ENCODE measurements around the gene HOPX.

HOPX gene

DNA sequence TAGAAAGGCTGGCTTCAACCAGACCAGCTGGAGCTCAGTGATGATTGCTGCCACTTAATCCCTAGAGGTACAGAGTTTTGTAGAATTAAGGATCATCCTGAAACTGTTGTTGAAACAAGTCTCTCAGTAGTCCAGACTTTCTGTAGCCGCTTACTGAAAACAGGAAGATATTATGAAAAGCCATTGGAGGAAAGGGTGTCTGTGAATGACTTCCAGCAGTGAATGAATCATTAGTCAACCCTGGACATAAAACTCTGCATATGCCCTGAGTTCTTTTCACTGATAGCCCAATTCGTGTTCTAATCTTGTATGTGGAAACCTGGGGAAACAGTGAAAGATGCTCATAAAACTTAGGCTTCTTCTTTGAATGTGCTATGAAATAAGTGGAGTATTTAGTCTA is 14.8 kb downstream of the HOPX start:
- DNase-seq: no peak
- no peaks in the 10 kb centered on the region for H3K9me3 ChIP-seq (ENCODE audit: severe bottlenecking)
- TF ChIP-seq, protein P1, sequence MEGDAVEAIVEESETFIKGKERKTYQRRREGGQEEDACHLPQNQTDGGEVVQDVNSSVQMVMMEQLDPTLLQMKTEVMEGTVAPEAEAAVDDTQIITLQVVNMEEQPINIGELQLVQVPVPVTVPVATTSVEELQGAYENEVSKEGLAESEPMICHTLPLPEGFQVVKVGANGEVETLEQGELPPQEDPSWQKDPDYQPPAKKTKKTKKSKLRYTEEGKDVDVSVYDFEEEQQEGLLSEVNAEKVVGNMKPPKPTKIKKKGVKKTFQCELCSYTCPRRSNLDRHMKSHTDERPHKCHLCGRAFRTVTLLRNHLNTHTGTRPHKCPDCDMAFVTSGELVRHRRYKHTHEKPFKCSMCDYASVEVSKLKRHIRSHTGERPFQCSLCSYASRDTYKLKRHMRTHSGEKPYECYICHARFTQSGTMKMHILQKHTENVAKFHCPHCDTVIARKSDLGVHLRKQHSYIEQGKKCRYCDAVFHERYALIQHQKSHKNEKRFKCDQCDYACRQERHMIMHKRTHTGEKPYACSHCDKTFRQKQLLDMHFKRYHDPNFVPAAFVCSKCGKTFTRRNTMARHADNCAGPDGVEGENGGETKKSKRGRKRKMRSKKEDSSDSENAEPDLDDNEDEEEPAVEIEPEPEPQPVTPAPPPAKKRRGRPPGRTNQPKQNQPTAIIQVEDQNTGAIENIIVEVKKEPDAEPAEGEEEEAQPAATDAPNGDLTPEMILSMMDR (IDR thresholded peaks at IDR 0.05; ENCODE audit: low read depth, low read length): no peak
- no peak overlapping the region for H3K4me3 ChIP-seq (ENCODE audit: low read depth, low read length)
- H3K36me3 ChIP-seq: no peaks in the 10 kb centered on the region
- H3K27ac ChIP-seq: no peak overlapping the region
- no peaks in the 10 kb centered on the region for H3K27me3 ChIP-seq (ENCODE audit: insufficient read depth, low read depth, severe bottlenecking)

DNA sequence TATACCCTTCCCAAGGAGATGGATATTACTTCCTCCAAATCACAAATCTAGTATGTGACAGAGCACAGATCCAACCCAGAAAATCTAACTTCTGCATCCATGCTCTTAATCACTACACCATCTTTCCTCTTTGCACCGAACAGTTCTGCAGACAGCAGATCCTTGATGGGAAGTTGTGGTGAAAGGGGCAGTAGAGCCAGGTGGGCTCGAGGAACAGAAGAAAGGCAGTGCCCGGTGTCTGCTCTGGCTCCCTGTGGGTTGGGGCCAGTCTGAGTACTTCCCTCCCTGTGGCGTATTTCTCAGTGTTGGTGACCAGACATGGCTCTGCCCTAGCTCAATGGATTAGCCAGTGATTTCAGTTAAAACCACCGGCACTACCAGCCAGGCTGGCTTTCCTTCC is 15.3 kb downstream of the HOPX start:
- H3K4me3 ChIP-seq (ENCODE audit: low read depth, low read length): no peak overlapping the region
- DNase-seq: no peak
- H3K27ac ChIP-seq: no peak overlapping the region
- TF ChIP-seq, protein P1 (IDR thresholded peaks at IDR 0.05; ENCODE audit: low read depth, low read length): no peak
- no peaks in the 10 kb centered on the region for H3K9me3 ChIP-seq (ENCODE audit: severe bottlenecking)
- H3K36me3 ChIP-seq: no peaks in the 10 kb centered on the region
- H3K27me3 ChIP-seq (ENCODE audit: insufficient read depth, low read depth, severe bottlenecking): no peaks in the 10 kb centered on the region

DNA sequence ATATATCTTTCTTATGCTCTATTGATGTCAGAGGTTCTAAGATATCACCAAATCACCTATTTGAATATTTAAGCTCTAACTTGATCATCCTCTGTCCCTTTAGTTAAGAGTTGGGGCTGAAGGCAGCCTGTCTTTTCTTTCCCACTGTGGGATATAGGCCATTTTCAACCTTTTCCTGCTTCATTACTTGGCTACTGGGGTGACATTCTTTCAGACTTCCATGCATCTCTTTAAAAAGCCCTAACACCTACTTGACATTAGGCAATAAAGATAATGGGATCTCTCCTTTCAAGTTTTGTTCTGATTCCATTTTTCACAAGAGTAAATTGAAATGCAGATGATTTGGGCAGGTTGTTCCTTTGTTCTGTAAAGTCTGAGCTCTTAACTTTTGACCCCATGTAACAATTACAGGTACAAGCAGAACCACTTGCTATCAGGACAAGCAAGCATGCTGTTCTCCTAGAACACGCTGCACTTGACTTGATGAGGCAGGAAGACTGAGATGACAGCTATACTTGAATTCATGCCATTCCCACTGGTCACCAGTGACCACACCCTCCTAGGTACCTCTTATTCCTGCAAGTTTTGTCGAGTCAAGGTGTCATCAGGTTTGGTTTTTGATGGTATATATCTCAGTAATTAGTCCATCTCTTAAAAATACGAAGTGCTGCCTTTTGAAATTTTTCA is 18.2 kb downstream of the HOPX start:
- no peaks in the 10 kb centered on the region for H3K9me3 ChIP-seq (ENCODE audit: severe bottlenecking)
- H3K27ac ChIP-seq: no peak overlapping the region
- no peaks in the 10 kb centered on the region for H3K36me3 ChIP-seq
- DNase-seq: no peak
- no peak overlapping the region for H3K4me3 ChIP-seq (ENCODE audit: low read depth, low read length)
- TF ChIP-seq, protein P1 (IDR thresholded peaks at IDR 0.05; ENCODE audit: low read depth, low read length): no peak
- no peaks in the 10 kb centered on the region for H3K27me3 ChIP-seq (ENCODE audit: insufficient read depth, low read depth, severe bottlenecking)

DNA sequence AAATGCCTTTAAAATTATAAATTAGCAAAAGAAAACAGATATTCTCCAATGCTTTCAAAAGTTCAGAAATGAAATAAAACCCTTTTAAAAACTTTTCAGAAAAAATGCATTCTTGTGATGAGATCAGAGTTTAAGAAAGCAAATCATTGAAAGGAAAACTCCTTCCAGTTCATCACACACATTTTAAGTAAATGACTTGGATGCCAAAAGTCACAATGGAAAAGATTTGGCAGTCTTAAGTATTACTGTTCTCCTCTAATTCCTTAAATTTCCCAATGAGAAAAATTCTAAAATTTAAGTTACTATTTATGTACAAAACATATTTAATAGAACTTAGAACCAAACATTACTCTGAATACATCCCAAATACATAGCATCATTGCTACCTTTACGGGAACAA is 21.1 kb downstream of the HOPX start:
- H3K36me3 ChIP-seq: no peaks in the 10 kb centered on the region
- H3K9me3 ChIP-seq (ENCODE audit: severe bottlenecking): no peaks in the 10 kb centered on the region
- no peak overlapping the region for H3K27ac ChIP-seq
- H3K4me3 ChIP-seq (ENCODE audit: low read depth, low read length): no peak overlapping the region
- peaks cover 3% of the 10 kb centered on the region for H3K27me3 ChIP-seq (ENCODE audit: insufficient read depth, low read depth, severe bottlenecking)
- DNase-seq: no peak
- TF ChIP-seq, protein P1 (IDR thresholded peaks at IDR 0.05; ENCODE audit: low read depth, low read length): no peak

DNA sequence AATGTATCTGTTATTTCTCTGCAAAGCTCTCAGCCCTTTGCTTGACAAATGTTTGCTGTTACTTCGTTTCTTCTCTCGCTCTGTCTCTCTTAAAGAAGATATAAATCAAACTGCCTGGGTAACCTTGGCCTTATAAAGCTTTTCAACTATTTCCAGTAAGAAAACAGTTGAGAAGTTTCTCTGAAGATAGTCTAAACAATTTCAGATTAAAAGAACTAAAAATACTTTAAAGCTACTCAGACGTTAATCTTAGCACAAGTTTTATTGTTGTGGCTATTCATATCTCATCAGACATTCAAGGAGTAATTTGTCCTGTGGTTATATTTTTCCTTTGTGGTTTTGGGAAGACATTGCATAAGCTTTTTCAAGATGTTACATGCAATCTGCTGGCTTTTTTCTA is 22.6 kb downstream of the HOPX start:
- H3K9me3 ChIP-seq (ENCODE audit: severe bottlenecking): no peaks in the 10 kb centered on the region
- no peak overlapping the region for H3K27ac ChIP-seq
- no peak for DNase-seq
- TF ChIP-seq, protein P1 (IDR thresholded peaks at IDR 0.05; ENCODE audit: low read depth, low read length): no peak
- no peaks in the 10 kb centered on the region for H3K36me3 ChIP-seq
- H3K27me3 ChIP-seq (ENCODE audit: insufficient read depth, low read depth, severe bottlenecking): peaks cover 3% of the 10 kb centered on the region
- no peak overlapping the region for H3K4me3 ChIP-seq (ENCODE audit: low read depth, low read length)

DNA sequence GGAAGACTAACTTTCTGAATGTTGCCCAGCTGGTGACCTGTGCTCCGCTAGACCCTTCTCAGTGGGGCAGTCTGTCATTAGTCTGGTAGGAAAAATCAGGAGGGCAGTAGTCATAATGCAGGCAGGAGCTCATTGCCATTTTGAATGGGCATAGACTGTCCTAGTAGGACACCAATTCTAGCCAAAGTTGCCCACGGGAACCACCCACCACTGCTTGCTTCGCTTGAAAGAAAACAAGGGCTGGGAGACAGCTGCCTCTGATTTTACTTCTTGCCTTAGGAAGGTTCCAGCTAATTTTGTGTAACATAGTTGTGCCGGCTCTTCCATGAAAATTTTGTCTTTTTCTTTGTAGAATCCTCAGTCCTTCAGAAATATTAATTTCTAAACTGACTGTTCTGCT is 23.3 kb downstream of the HOPX start:
- Histone ChIP-seq H3K27me3 (ENCODE audit: insufficient read depth, low read depth, severe bottlenecking) (peaks cover 3% of the 10 kb centered on the region), H3K4me3 (ENCODE audit: low read depth, low read length) (no peak overlapping the region), H3K27ac (no peak overlapping the region), H3K9me3 (ENCODE audit: severe bottlenecking) (no peaks in the 10 kb centered on the region), H3K36me3 (no peaks in the 10 kb centered on the region)
- DNase-seq: no peak
- TF ChIP-seq, protein P1 (IDR thresholded peaks at IDR 0.05; ENCODE audit: low read depth, low read length): no peak

All from WERI-Rb-1 (cell line).